ENCODE data around the gene TRIM60. TPM values are rescaled to one million over a fixed set of nuclear protein-coding genes. Genes with fewer than 3 reads are reported as not detected.
"Not testable (repeated sequence)": the region's sequence is repeated elsewhere in the genome, so short reads cannot be mapped to it uniquely, and the experiment has no call there.

Gene TRIM60
- total RNA-seq, 1 donor from 2014 or later = not detected

DNA sequence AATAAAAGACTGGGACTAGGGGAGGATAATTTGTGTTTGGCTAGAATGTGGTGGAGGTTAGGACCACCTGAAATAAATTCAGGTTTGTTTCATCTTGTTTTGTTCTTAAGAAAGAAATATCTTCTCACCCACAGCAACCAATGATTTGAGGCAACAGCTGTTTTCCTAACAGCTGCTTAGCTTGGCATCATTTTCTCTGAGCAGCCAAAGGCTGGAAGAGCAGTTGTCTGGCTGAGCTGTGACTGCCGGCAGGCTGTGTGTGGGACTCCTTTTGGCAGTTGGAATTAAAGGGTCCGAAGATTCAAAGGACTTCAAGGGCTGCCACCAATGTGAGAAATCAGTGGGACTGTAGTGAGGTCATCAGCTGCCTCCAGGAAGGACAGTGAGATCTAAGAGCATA lies 26.9 kb downstream of the TRIM60 start:
- H3K36me3 ChIP-seq = no peaks in the 10 kb centered on the region
- H3K4me1 ChIP-seq = no peaks in the 10 kb centered on the region
- no peaks in the 10 kb centered on the region for H3K27me3 ChIP-seq (ENCODE audit: low read depth)
- intact Hi-C loops (cut with micrococcal nuclease) = no loop called here
- H3K4me3 ChIP-seq = no peak overlapping the region
- H3K9me3 ChIP-seq (replicated peaks) = no peaks in the 10 kb centered on the region
- no peak for DNase-seq
- no peak overlapping the region for H3K27ac ChIP-seq (replicated peaks)
- TF ChIP-seq, protein P1, sequence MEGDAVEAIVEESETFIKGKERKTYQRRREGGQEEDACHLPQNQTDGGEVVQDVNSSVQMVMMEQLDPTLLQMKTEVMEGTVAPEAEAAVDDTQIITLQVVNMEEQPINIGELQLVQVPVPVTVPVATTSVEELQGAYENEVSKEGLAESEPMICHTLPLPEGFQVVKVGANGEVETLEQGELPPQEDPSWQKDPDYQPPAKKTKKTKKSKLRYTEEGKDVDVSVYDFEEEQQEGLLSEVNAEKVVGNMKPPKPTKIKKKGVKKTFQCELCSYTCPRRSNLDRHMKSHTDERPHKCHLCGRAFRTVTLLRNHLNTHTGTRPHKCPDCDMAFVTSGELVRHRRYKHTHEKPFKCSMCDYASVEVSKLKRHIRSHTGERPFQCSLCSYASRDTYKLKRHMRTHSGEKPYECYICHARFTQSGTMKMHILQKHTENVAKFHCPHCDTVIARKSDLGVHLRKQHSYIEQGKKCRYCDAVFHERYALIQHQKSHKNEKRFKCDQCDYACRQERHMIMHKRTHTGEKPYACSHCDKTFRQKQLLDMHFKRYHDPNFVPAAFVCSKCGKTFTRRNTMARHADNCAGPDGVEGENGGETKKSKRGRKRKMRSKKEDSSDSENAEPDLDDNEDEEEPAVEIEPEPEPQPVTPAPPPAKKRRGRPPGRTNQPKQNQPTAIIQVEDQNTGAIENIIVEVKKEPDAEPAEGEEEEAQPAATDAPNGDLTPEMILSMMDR (IDR thresholded peaks at IDR 0.05; ENCODE audit: borderline replicate concordance) = no peak

DNA sequence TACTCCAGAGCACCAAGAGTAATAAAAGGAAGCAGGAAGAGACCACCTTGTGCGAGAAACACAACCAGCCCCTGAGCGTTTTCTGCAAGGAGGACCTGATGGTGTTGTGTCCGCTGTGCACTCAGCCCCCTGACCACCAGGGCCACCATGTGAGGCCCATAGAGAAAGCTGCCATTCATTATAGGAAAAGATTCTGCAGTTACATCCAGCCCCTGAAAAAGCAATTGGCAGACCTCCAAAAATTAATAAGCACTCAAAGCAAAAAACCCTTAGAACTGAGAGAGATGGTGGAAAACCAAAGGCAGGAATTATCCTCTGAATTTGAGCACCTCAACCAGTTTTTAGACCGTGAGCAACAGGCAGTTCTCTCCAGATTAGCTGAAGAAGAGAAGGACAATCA lies 27.6 kb downstream of the TRIM60 start:
- Histone ChIP-seq H3K27me3 (ENCODE audit: low read depth) (no peaks in the 10 kb centered on the region), H3K36me3 (no peaks in the 10 kb centered on the region), H3K4me3 (no peak overlapping the region), H3K4me1 (no peaks in the 10 kb centered on the region), H3K9me3 (replicated peaks) (no peaks in the 10 kb centered on the region), H3K27ac (replicated peaks) (no peak overlapping the region)
- intact Hi-C loops (cut with micrococcal nuclease) = no loop called here
- TF ChIP-seq, protein P1 (IDR thresholded peaks at IDR 0.05; ENCODE audit: borderline replicate concordance) = no peak
- DNase-seq = no peak

DNA sequence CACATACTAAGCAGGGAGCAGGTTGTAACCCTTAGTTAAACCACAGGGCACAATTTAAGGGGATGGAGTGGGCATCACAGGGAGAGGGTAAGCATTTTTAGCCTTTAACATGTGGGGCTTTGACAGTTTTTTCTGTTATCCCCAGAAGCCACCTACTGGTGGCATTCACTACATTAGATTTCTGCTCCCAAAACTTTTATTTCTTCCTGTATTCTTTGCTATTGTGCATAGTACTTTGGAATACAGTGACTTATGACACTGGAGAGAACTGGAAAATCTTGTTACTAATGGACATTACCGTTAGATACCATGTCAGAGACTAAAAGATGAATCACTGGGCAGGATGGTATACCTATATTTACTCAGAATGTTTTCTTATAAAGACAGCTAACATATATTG lies 29.1 kb downstream of the TRIM60 start:
- intact Hi-C loops (cut with micrococcal nuclease) = no loop called here
- Histone ChIP-seq H3K27me3 (ENCODE audit: low read depth) (no peaks in the 10 kb centered on the region), H3K27ac (replicated peaks) (no peak overlapping the region), H3K36me3 (no peaks in the 10 kb centered on the region), H3K9me3 (replicated peaks) (no peaks in the 10 kb centered on the region), H3K4me3 (no peak overlapping the region), H3K4me1 (no peaks in the 10 kb centered on the region)
- TF ChIP-seq, protein P1 (IDR thresholded peaks at IDR 0.05; ENCODE audit: borderline replicate concordance) = peak; percentile 25
- no peak for DNase-seq

DNA sequence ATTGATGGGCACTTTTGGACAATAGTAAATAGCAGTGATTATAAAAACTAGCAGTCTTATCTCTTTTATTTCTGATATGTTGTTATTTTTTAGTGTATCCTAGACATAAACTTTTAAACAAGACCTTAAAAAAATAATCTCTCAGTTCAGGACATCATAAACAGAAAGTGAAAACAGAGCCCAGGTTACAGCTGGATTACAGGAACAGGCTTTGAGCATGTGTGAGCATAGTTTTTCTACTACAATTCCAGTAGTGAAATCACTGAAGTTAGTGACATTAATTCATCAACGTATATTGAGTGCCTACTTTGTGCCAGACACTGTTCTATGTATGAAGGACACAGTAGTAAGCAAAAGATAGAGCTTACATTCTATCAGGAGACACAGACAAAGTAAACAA lies 38.8 kb downstream of the TRIM60 start:
- no peak for DNase-seq
- no peaks in the 10 kb centered on the region for H3K27me3 ChIP-seq (ENCODE audit: low read depth)
- H3K4me1 ChIP-seq = no peaks in the 10 kb centered on the region
- H3K4me3 ChIP-seq = no peak overlapping the region
- intact Hi-C loops (cut with micrococcal nuclease) = no loop called here
- TF ChIP-seq, protein P1 (IDR thresholded peaks at IDR 0.05; ENCODE audit: borderline replicate concordance) = no peak
- H3K36me3 ChIP-seq = no peaks in the 10 kb centered on the region
- H3K27ac ChIP-seq (replicated peaks) = no peak overlapping the region
- H3K9me3 ChIP-seq (replicated peaks) = no peaks in the 10 kb centered on the region

DNA sequence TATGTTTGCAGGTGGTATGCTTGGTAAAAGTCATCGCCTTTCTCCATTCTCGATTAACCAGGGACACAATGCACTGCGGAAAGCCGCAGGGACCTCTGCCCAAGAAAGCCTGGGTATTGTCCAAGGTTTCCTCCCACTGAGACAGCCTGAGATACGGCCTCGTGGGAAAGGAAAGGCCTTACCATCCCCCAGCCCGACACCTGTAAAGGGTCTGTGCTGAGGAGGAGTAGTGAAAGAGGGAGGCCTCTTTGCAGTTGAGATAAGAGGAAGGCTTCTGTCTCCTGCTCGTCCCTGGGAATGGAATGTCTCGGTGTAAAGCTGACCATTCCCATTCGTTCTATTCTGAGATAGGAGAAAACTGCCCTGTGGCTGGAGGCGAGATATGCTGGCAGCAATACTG lies 41.5 kb downstream of the TRIM60 start:
- H3K27me3 ChIP-seq (ENCODE audit: low read depth); intact Hi-C loops (cut with micrococcal nuclease); DNase-seq; H3K4me1 ChIP-seq; H3K9me3 ChIP-seq (replicated peaks): not testable (repeated sequence)
- H3K27ac ChIP-seq (replicated peaks) = peak overlapping the region; percentile 27
- H3K36me3 ChIP-seq = peaks cover 15% of the 10 kb centered on the region
- peak overlapping the region; percentile 34 for H3K4me3 ChIP-seq

DNA sequence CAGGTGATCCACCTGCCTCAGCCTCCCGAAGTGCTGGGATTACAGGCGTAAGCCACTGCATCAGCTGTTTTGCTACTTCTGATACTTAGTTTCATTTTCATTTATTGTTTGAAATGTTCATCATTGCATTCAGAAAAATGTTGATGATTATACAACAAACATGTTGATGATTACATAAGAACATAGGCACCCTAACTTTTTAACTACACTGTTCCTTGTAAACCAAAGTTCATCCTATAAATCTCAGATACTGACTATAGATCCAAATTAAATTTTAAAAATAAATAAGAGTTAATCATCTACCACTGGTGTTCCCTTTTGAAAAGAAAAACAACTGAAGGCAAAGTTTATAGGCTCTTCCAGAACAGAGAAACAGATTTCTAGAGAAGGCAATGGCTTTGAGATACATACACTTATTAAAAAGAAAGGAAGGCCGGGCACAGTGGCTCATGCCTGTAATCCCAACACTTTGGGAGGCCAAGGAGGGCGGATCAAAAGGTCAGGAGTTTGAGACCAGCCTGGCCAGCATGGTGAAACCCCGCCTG lies 45.3 kb downstream of the TRIM60 start:
- H3K4me3 ChIP-seq = no peak overlapping the region

More for the DNA sequence above, 45.3 kb downstream of the TRIM60 start:
- no peak for DNase-seq
- peaks cover 6% of the 10 kb centered on the region for H3K4me1 ChIP-seq
- H3K27me3 ChIP-seq (ENCODE audit: low read depth) = no peaks in the 10 kb centered on the region
- intact Hi-C loops (cut with micrococcal nuclease) = no loop called here
- peaks cover 39% of the 10 kb centered on the region for H3K36me3 ChIP-seq
- no peak overlapping the region for H3K27ac ChIP-seq (replicated peaks)
- TF ChIP-seq, protein P1 (IDR thresholded peaks at IDR 0.05; ENCODE audit: borderline replicate concordance) = no peak
- H3K9me3 ChIP-seq (replicated peaks) = no peaks in the 10 kb centered on the region
